ENCODE measurements around the gene MCUB. TPM values are rescaled to one million over a fixed set of nuclear protein-coding genes. Genes with fewer than 3 reads are reported as not detected.

Gene MCUB
- total RNA-seq, 1 donor from 2014 or later = 44.9 TPM

DNA sequence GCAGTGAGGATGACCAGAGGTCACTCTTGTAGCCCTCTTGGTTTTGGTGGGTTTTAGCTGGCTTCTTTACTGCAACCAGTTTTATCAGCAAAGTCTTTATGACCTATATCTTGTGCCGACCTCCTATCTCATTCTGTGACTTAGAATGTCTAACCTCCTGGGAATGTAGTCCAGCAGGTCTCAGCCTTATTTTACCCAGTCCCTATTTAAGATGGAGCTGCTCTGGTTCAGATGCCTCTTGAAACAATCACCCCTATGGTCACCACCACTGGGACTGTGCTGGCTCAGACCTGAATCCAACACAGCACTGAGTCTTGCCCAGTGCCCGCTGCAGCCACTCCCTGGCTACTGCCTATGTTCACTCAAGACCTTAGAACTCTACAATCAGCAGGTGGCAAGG is 49.4 kb downstream of the MCUB start:
- Mint-ChIP-seq H3K4me3 (ENCODE audit: unreplicated experiment) (no peak overlapping the region), H3K27ac (ENCODE audit: unreplicated experiment) (no peak overlapping the region), H3K36me3 (ENCODE audit: low read depth, unreplicated experiment) (peaks cover 19% of the 10 kb centered on the region), H3K9me3 (ENCODE audit: unreplicated experiment) (no peaks in the 10 kb centered on the region), H3K4me1 (ENCODE audit: unreplicated experiment) (no peaks in the 10 kb centered on the region), H3K27me3 (ENCODE audit: unreplicated experiment) (peaks cover 4% of the 10 kb centered on the region)
- no peak for DNase-seq (ENCODE audit: low spot score)
- TF ChIP-seq, protein P1, sequence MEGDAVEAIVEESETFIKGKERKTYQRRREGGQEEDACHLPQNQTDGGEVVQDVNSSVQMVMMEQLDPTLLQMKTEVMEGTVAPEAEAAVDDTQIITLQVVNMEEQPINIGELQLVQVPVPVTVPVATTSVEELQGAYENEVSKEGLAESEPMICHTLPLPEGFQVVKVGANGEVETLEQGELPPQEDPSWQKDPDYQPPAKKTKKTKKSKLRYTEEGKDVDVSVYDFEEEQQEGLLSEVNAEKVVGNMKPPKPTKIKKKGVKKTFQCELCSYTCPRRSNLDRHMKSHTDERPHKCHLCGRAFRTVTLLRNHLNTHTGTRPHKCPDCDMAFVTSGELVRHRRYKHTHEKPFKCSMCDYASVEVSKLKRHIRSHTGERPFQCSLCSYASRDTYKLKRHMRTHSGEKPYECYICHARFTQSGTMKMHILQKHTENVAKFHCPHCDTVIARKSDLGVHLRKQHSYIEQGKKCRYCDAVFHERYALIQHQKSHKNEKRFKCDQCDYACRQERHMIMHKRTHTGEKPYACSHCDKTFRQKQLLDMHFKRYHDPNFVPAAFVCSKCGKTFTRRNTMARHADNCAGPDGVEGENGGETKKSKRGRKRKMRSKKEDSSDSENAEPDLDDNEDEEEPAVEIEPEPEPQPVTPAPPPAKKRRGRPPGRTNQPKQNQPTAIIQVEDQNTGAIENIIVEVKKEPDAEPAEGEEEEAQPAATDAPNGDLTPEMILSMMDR (IDR thresholded peaks at IDR 0.05; ENCODE audit: unreplicated experiment) = no peak

DNA sequence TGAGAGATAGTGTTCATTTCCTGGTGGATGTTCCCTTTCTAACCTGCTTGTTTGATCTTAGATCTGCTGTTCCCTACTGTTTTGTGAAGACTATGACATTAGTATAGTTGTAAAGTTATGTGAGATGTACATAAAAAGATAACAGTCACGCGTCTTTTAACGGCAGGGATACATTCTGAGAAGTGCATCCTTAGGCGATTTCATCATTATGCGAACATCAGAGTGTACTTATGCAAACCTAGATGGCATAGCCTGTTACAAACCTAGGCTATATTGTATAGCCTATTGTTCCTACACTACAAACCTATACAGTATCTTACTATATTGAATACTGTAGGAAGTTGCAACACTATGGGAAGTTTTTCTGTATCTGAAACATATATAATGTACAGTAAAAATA is 50.4 kb downstream of the MCUB start:
- peaks cover 16% of the 10 kb centered on the region for H3K36me3 Mint-ChIP-seq (ENCODE audit: low read depth, unreplicated experiment)
- DNase-seq (ENCODE audit: low spot score) = no peak
- no peaks in the 10 kb centered on the region for H3K4me1 Mint-ChIP-seq (ENCODE audit: unreplicated experiment)
- H3K27ac Mint-ChIP-seq (ENCODE audit: unreplicated experiment) = no peak overlapping the region
- peaks cover 4% of the 10 kb centered on the region for H3K27me3 Mint-ChIP-seq (ENCODE audit: unreplicated experiment)
- H3K9me3 Mint-ChIP-seq (ENCODE audit: unreplicated experiment) = no peaks in the 10 kb centered on the region
- TF ChIP-seq, protein P1 (IDR thresholded peaks at IDR 0.05; ENCODE audit: unreplicated experiment) = no peak
- no peak overlapping the region for H3K4me3 Mint-ChIP-seq (ENCODE audit: unreplicated experiment)

DNA sequence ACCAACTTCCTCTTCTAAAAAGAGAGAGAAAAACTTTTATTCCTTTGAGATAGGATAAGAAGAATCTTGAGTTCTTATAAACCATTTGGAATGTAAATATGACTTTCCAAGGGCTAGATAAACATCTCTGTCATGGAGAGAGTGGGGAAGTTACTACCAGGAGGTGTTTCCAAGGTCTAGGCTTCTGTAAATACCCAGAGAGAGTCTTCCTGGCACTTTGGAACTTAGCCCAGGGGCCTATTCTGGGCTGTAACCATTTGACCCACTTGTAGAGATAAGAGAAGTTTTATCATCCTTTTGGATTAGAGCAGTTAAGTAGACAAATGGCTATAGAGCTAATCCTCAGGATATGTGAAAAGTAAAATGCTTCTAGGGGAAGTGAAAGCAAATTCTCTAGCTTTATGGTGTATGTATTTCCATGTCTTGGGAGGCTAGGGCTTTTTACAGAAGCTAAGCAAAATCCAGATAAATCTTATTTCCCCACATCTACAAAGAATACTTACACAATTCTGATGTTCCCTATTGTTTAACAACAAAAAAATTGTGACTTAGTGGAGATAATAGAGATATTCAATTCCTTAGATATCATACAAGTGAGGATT is 51.1 kb downstream of the MCUB start:
- Mint-ChIP-seq H3K4me1 (ENCODE audit: unreplicated experiment) (no peaks in the 10 kb centered on the region), H3K4me3 (ENCODE audit: unreplicated experiment) (no peak overlapping the region), H3K36me3 (ENCODE audit: low read depth, unreplicated experiment) (peaks cover 15% of the 10 kb centered on the region), H3K9me3 (ENCODE audit: unreplicated experiment) (no peaks in the 10 kb centered on the region), H3K27me3 (ENCODE audit: unreplicated experiment) (peaks cover 4% of the 10 kb centered on the region), H3K27ac (ENCODE audit: unreplicated experiment) (no peak overlapping the region)
- TF ChIP-seq, protein P1 (IDR thresholded peaks at IDR 0.05; ENCODE audit: unreplicated experiment) = no peak
- DNase-seq (ENCODE audit: low spot score) = no peak

DNA sequence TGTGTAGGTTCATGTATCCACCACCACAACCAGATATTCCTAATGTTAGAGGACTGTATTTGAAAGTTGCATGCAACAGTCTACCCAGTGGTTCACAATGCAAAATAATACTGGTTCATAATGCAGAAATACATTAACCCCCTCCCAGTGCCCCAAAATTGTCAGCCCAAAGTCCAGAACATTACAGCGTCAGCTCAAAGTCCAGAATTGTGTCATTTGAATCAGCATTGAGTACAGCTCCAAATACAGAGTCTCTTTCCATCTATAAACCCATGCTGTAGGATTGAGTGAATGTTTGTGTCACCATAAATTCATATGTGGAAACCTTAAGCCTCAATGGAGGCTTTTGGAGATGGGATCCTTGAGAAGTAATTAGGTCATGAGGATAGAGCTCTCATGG is 54.0 kb downstream of the MCUB start:
- no peak overlapping the region for H3K27ac Mint-ChIP-seq (ENCODE audit: unreplicated experiment)
- no peak for DNase-seq (ENCODE audit: low spot score)
- peaks cover 4% of the 10 kb centered on the region for H3K36me3 Mint-ChIP-seq (ENCODE audit: low read depth, unreplicated experiment)
- H3K4me3 Mint-ChIP-seq (ENCODE audit: unreplicated experiment) = no peak overlapping the region
- peaks cover 2% of the 10 kb centered on the region for H3K27me3 Mint-ChIP-seq (ENCODE audit: unreplicated experiment)
- H3K4me1 Mint-ChIP-seq (ENCODE audit: unreplicated experiment) = no peaks in the 10 kb centered on the region
- TF ChIP-seq, protein P1 (IDR thresholded peaks at IDR 0.05; ENCODE audit: unreplicated experiment) = no peak
- no peaks in the 10 kb centered on the region for H3K9me3 Mint-ChIP-seq (ENCODE audit: unreplicated experiment)

DNA sequence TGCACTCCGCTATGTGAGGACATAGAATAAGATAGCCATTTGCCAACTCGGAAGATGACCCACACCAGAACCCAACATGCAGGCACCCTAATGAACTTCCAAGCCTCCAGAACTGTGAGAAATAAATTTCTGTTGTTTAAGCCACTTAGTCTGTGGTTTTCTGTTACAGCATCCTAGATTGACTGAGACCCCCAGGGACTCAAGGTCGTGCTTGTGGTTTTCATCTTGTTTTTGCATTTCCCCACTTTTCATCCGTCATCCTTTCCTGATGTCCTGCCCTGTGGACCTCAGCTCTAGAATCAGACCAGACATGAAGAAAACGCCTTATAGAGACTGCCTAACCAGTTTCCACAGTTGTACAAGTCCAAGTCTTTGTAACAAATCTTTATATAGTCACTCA is 54.4 kb downstream of the MCUB start:
- Mint-ChIP-seq H3K36me3 (ENCODE audit: low read depth, unreplicated experiment) (peaks cover 4% of the 10 kb centered on the region), H3K4me3 (ENCODE audit: unreplicated experiment) (no peak overlapping the region), H3K9me3 (ENCODE audit: unreplicated experiment) (no peaks in the 10 kb centered on the region), H3K27me3 (ENCODE audit: unreplicated experiment) (peaks cover 2% of the 10 kb centered on the region), H3K4me1 (ENCODE audit: unreplicated experiment) (no peaks in the 10 kb centered on the region), H3K27ac (ENCODE audit: unreplicated experiment) (no peak overlapping the region)
- DNase-seq (ENCODE audit: low spot score) = no peak
- TF ChIP-seq, protein P1 (IDR thresholded peaks at IDR 0.05; ENCODE audit: unreplicated experiment) = no peak
